Heart left ventricle (tissue), 16 donors: ENCODE measurements around the gene RIOX2. TPM values are rescaled to one million over a fixed set of nuclear protein-coding genes. Genes with fewer than 3 reads are reported as not detected.
A peak's percentile ranks its signal among the peaks of the same experiment; 100 is the strongest.

Experiments
- ATAC-seq, 4 donors: fragments of 200-7000 bp; cut with Tn5 transposase; one replicate each; pipeline ENCODE4 v1.9.1; 2020 to 2022; ENCODE audit warnings: moderate library complexity in 4 of 4, mild to moderate bottlenecking in 3 of 4, moderate number of reproducible peaks in 1 of 4
- DNase-seq, 5 donors: peaks; one replicate each; pipeline ENCODE4 v3.0.0-alpha.2; 2020
- H3K27ac ChIP-seq, 12 donors: fragments of 200-600 bp; sonication (generic) in 4 of 12; one replicate each; pipeline versions ENCODE4 v1.5.0 to v1.8.0; 2016 to 2022; ENCODE audit warnings: mild to moderate bottlenecking in 2 of 12
- H3K27me3 ChIP-seq, 9 donors: fragments of 200-600 bp; sonication (generic) in 2 of 9; one replicate each; pipeline versions ENCODE4 v1.5.1 to v1.8.0; 2016 to 2022; ENCODE audit warnings: mild to moderate bottlenecking in 3 of 9
- H3K36me3 ChIP-seq, 9 donors: fragments of 200-600 bp; sonication (generic) in 2 of 9; one replicate each; pipeline versions ENCODE4 v1.5.0 to v1.8.0; 2018 to 2022; ENCODE audit warnings: mild to moderate bottlenecking in 2 of 9
- H3K4me1 ChIP-seq, 12 donors: fragments of 200-600 bp; sonication (generic) in 4 of 12; one replicate each; pipeline versions ENCODE4 v1.5.0 to v1.8.0; 2016 to 2022; ENCODE audit warnings: mild to moderate bottlenecking in 3 of 12
- H3K4me3 ChIP-seq, 12 donors: fragments of 200-600 bp; sonication (generic) in 4 of 12; one replicate each; pipeline versions ENCODE4 v1.5.0 to v1.8.0; 2017 to 2022; ENCODE audit warnings: mild to moderate bottlenecking in 9 of 12, moderate library complexity in 4 of 12
- H3K9me3 ChIP-seq, 12 donors: fragments of 200-600 bp; sonication (generic) in 4 of 12; one replicate each; pipeline versions ENCODE4 v1.5.0 to v1.8.0; 2016 to 2022; ENCODE audit warnings: mild to moderate bottlenecking in 1 of 12
- POLR2A ChIP-seq, 2 donors: fragments of 450-650 bp; IDR thresholded peaks; one replicate each; pipeline ENCODE4 v1.6.1; 2017; ENCODE audit warnings: antibody characterized with exemption in 2 of 2, mild to moderate bottlenecking in 2 of 2, moderate library complexity in 2 of 2
- WGBS, 4 donors: extraction: QIAGEN DNeasy Blood & Tissue Kit in 2 of 4; methylation state at CpG; one replicate each; pipeline versions ENCODE4 v1.1.5 to v1.1.7; 2013 to 2018; 5-methylcytosine and 5-hydroxymethylcytosine counted together
- intact Hi-C, 10 donors: fragments of 100-400 bp; cut with DNase I; formaldehyde crosslinking; loops; one replicate each; pipeline versions ENCODE4 v1.11.1 to v1.14.2; 2022
- polyA plus RNA-seq, 2 donors: library from polyadenylated mRNA; stranded (reverse); fragments of 200-250 nt; gene quantifications; one replicate each; pipeline ENCODE4 v1.2.3, GENCODE V29; 2013
- total RNA-seq, 9 donors: library from RNA; depleted of rRNA in 2 of 9; stranded (reverse); fragments of >200 nt in 2 of 9; fragmentation: NEBNext Ultra II Directional in 3 of 9; extraction: Animal tissue kit (Norgen Biotek cat#: 25700) in 3 of 9; gene quantifications; one replicate each; pipeline versions ENCODE4 v1.1.0 to v1.2.4, GENCODE V29; 2016 to 2023
- TF ChIP-seq, protein P1 (sequence below), 12 donors: fragments of 200-600 bp; sonication (generic) in 4 of 12; IDR thresholded peaks; one replicate each; pipeline versions ENCODE4 v1.5.0 to v1.8.0; 2018 to 2022; ENCODE audit warnings: antibody characterized with exemption in 12 of 12, mild to moderate bottlenecking in 5 of 12
- donor health status: ischemic (EF 13 %, LVEDD 7.1; RV severe dilation, severe dysfunction).
- donor health status: healthy with polysubstance abuse.
- donor health status: DM: no; HTN: yes; CAD: no.
- donor health status: DM: no; HTN: no; CAD: no.
- donor health status: ischemic (EF 25% LVEDD 6.9; RV normal size, moderate dysfunction).
- donor health status: ischemic (EF 25% LVEDD 5.7; RV mildly dilated, moderate dysfunction).
- donor health status: healthy.
- donor health status: DM: yes; HTN: yes; CAD: no.
- donor health status: ischemic (EF 35%, LVEDD 5.7; RV mildly dilated, moderate dysfunction).
- donor health status: nonischemic (EF 11% LVEDD 7.7; RV severe dilation, severe dysfunction).
- donor health status: DM: yes; HTN: yes; CAD: no.
- donor health status: PGD.
- donor health status: ischemic (EF 29% LVEDD 5.4; RV normal size, mild dysfunction).
- donor health status: nonischemic (EF 23%, LVEDD 6.1; RV moderate dilation, normal function).

RIOX2 gene
- total and polyA plus RNA-seq, 11 donors: 8.9 to 15.9 (median 12.1) TPM

DNA sequence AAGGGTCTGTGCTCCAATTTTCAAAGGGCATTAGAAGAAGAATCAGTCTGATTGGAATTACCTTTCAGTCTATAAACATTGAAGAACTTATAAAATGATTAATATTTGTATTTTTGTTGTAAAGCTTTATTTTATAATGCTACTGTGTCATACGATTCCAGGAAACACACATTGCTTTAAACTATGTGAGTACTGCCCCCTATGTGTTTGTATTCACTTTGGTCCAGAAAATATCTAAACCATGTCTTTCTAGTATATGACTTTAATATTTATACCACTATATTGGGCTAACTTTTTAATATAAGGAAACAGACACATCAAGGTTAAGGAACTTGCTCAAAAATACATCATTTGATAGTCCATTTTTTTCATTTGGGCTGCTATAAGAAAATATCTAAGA lies 3.2 kb upstream of the RIOX2 start:
- Histone ChIP-seq H3K36me3 (no peaks in the 10 kb centered on the region), H3K27me3 (no peaks in the 10 kb centered on the region), H3K27ac (no peak overlapping the region), H3K4me3 (no peak overlapping the region), H3K4me1 (peaks cover 0 to 19% (median 8%) of the 10 kb centered on the region in 12 donors), H3K9me3 (no peaks in the 10 kb centered on the region)
- intact Hi-C loops: loop anchor here in 1 of 10 donors (5.0 kb wide), 1 partner anchor 47 kb away; no protein-coding TSS in a partner anchor
- TF ChIP-seq POLR2A (IDR thresholded peaks at IDR 0.05): no peak
- TF ChIP-seq, protein P1, sequence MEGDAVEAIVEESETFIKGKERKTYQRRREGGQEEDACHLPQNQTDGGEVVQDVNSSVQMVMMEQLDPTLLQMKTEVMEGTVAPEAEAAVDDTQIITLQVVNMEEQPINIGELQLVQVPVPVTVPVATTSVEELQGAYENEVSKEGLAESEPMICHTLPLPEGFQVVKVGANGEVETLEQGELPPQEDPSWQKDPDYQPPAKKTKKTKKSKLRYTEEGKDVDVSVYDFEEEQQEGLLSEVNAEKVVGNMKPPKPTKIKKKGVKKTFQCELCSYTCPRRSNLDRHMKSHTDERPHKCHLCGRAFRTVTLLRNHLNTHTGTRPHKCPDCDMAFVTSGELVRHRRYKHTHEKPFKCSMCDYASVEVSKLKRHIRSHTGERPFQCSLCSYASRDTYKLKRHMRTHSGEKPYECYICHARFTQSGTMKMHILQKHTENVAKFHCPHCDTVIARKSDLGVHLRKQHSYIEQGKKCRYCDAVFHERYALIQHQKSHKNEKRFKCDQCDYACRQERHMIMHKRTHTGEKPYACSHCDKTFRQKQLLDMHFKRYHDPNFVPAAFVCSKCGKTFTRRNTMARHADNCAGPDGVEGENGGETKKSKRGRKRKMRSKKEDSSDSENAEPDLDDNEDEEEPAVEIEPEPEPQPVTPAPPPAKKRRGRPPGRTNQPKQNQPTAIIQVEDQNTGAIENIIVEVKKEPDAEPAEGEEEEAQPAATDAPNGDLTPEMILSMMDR (IDR thresholded peaks at IDR 0.05): peak in 5 of 12 donors; percentile 8 to 20 (median 13)
- 63 to 80% (median 75%) methylated on average over 1 of the region's 1 CpG for WGBS, 4 donors
- ATAC-seq (no peak), DNase-seq (no peak)

DNA sequence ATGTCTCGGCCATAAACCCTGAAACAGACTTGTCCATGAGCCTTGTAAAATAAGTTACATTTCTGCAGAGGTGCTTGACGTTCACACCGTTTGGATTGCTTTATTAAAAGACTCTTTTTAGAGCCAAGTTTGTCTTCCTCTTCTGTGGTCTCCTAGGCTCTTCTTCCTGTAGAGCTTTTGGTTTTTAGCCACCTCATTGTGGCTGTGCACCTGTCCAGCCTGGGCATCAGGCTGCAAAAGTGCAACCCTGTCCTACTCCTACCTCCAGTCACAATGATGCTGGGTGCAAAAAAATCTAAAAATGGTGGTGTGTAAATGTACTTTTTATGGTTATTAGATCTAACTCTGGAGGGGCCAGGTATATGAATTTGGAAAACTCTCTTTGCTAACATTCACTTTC lies 2.8 kb upstream of the RIOX2 start:
- no peaks in the 10 kb centered on the region for H3K36me3 ChIP-seq
- no peak for DNase-seq
- no peak for ATAC-seq
- H3K4me3 ChIP-seq: no peak overlapping the region
- intact Hi-C loops: loop anchor here in 4 of 10 donors (5.0 kb wide), 3 partner anchors 47 to 183 kb away; partner anchors contain the start of gene CRYBG3 (in 3 of the 4)
- H3K9me3 ChIP-seq: no peaks in the 10 kb centered on the region
- H3K4me1 ChIP-seq: peaks cover 0 to 24% (median 8%) of the 10 kb centered on the region in 12 donors
- H3K27me3 ChIP-seq: no peaks in the 10 kb centered on the region
- H3K27ac ChIP-seq: no peak overlapping the region
- WGBS, 4 donors: 68 to 81% (median 77%) methylated on average over 3 of the region's 3 CpGs
- TF ChIP-seq, protein P1 (IDR thresholded peaks at IDR 0.05): no peak
- no peak for TF ChIP-seq POLR2A (IDR thresholded peaks at IDR 0.05)

DNA sequence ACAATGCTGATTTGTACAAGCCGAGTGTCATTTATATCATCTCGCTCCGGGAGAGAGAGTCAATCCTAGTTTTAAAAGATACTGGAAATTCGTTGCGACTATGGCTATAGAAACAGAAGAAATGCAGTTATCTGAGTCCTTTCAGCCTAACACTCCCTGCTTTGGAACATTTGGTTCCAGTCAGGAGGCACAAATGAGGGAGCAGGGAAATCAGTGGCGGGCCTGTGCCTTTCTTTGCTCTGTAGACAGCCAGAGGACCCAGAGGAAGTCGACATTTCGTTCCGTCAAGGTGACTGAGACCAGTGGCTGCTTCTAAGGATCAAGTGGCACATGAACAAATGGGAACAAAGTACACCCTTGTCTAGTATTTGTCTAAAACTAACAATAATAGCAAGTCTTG lies 745 bp upstream of the RIOX2 start:
- TF ChIP-seq POLR2A (IDR thresholded peaks at IDR 0.05): no peak
- TF ChIP-seq, protein P1 (IDR thresholded peaks at IDR 0.05): no peak
- Histone ChIP-seq H3K27me3 (no peaks in the 10 kb centered on the region), H3K36me3 (no peaks in the 10 kb centered on the region), H3K4me1 (peaks cover 0 to 25% (median 8%) of the 10 kb centered on the region in 12 donors), H3K27ac (peak overlapping the region in 4 of 12 donors; percentile 76 to 88 (median 83)), H3K9me3 (no peaks in the 10 kb centered on the region), H3K4me3 (peak overlapping the region in 9 of 12 donors; percentile 72 to 94 (median 80))
- DNase-seq: no peak
- intact Hi-C loops: loop anchor here in 3 of 10 donors (5.0 kb wide), 3 partner anchors 49 to 181 kb away; partner anchors contain the start of gene CRYBG3 (in 3 of the 3)
- 90 to 93% (median 91%) methylated on average over 9 of the region's 9 CpGs for WGBS, 4 donors
- no peak for ATAC-seq

DNA sequence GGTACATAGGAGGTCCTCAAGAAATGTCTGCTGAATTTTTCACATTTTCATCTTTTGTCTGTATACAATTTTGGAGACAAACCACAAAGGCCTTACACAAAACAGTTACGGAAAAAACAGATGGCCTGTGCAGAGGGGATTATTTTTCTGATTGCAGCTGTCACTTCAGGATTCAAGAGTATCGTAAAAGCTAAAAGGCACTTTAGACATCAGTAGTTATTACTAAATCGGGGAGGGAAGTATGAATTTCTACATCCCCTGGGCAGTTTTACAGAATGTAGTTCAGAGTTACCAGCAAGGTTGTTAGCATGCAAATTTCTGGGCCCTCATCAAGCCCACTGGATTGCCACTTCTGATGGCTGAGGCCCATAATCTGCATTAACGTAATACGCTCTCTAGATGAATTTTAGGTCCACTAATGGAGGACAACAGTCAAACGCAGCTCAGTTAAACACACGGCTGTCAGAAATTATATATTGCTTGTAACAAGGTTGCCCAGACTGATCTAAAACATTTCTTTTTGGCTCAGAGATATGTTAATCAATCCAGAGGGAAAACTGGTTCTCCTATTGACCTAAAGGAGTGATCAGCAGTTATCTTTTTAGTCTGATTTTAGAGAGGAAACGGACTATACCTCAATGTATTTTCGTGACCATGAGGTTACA lies 1.1 kb downstream of the RIOX2 start:
- TF ChIP-seq, protein P1 (IDR thresholded peaks at IDR 0.05): no peak
- TF ChIP-seq POLR2A (IDR thresholded peaks at IDR 0.05): no peak
- intact Hi-C loops: loop anchor here in 3 of 10 donors (5.0 kb wide), 3 partner anchors 51 to 179 kb away; partner anchors contain the start of gene CRYBG3 (in 3 of the 3)
- no peak for ATAC-seq

More for the DNA sequence above, 1.1 kb downstream of the RIOX2 start:
- H3K4me3 ChIP-seq: peak overlapping the region in 9 of 12 donors; percentile 72 to 94 (median 80)
- WGBS, 4 donors: 71 to 81% (median 75%) methylated on average over 9 of the region's 9 CpGs
- H3K27me3 ChIP-seq: no peaks in the 10 kb centered on the region
- DNase-seq: no peak
- no peaks in the 10 kb centered on the region for H3K9me3 ChIP-seq
- peaks cover 0 to 25% (median 8%) of the 10 kb centered on the region in 12 donors for H3K4me1 ChIP-seq
- H3K36me3 ChIP-seq: peaks cover 0 to 11% (median 6%) of the 10 kb centered on the region in 9 donors
- peak overlapping the region in 11 of 12 donors; percentile 57 to 88 (median 80) for H3K27ac ChIP-seq
